Upper lobe of left lung (tissue), 4 donors: Measurements from ENCODE around the gene ZNF747.

ENCODE experiments used
- CTCF ChIP-seq, 6 experiments: fragments of 450-650 bp in 4 of 6; fragments of 200-600 bp in 2 of 6; sonication (generic) in 2 of 6; IDR thresholded peaks; one replicate each; pipeline ENCODE4 v1.5.1; 2016 to 2019; ENCODE audit warnings: antibody characterized with exemption in 6 of 6
- EP300 ChIP-seq, 4 donors: sonication (generic); formaldehyde crosslinking; IDR thresholded peaks; one replicate each; pipeline ENCODE4 v1.5.1; 2017; ENCODE audit warnings: antibody characterized with exemption in 4 of 4, control low read depth in 2 of 4
- POLR2A ChIP-seq, 4 donors: fragments of 450-650 bp; IDR thresholded peaks; one replicate each; pipeline ENCODE4 v1.5.1; 2016 to 2017; ENCODE audit warnings: antibody characterized with exemption in 4 of 4, mild to moderate bottlenecking in 2 of 4
- POLR2AphosphoS5 ChIP-seq, 2 donors: sonication (generic); formaldehyde crosslinking; IDR thresholded peaks; one replicate each; pipeline ENCODE4 v1.5.1; 2017; ENCODE audit warnings: antibody characterized with exemption in 2 of 2

- TF ChIP-seq POLR2A (IDR thresholded peaks at IDR 0.05), result no peak
- no peak for TF ChIP-seq CTCF (IDR thresholded peaks at IDR 0.05)
- no peak for TF ChIP-seq POLR2AphosphoS5 (IDR thresholded peaks at IDR 0.05)
- TF ChIP-seq EP300 (IDR thresholded peaks at IDR 0.05), result no peak
Observed at GRCh38 chr16:30557707-30557956, 23.0 kb upstream of the ZNF747 start.
